CD4-positive, alpha-beta T cell treated with Interleukin-17A for 4 hours (primary cell): Measurements from ENCODE around the gene RAD51B.

ENCODE experiments used
- DNase-seq: peaks from one replicate; pipeline ENCODE4 v3.0.0-alpha.2; 2020; ENCODE audit warnings: mixed read lengths

RAD51B gene

GRCh38 chr14:68772761-68773381, 953.3 kb downstream of the RAD51B start:
- peak; percentile 35 for DNase-seq

GRCh38 chr14:68774771-68775613, 955.4 kb downstream of the RAD51B start:
- no peak for DNase-seq

GRCh38 chr14:68775614-68776126, 956.1 kb downstream of the RAD51B start:
- DNase-seq = no peak

GRCh38 chr14:68777644-68778043, 958.1 kb downstream of the RAD51B start:
- DNase-seq = no peak
